GM18526 (cell line): ENCODE data around the gene GALNT1.

ENCODE experiments used
- POLR2A ChIP-seq: IDR thresholded peaks from 3 replicates; pipeline ENCODE4 v1.6.1; 2011; ENCODE audit not compliant: insufficient read length; ENCODE audit errors: extremely low read depth

Gene GALNT1

DNA sequence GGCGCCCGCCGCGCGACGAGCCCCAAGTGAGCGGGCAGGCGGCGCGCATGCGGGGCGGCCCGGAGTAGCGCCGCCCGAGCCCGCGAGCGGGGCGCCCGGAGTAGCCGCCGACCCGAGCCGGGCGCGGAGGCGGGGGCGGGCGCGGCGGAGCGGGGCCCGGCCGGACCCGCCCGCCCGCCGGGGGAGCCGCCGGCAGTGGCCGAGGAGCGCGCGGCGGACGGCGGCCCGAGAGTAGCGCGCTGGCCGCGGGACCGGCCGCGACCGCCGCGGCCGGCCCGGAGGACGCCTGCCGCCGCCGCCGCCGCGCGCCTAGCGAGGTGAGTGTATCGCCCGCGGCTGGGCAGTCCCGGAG is at the start of gene GALNT1:
Gene GALNT1, plus strand, starts transcription at position 195 of the 352 bp plus-strand sequence. CDS start 72,923 bp downstream, outside the sequence.
- no peak for TF ChIP-seq POLR2A

DNA sequence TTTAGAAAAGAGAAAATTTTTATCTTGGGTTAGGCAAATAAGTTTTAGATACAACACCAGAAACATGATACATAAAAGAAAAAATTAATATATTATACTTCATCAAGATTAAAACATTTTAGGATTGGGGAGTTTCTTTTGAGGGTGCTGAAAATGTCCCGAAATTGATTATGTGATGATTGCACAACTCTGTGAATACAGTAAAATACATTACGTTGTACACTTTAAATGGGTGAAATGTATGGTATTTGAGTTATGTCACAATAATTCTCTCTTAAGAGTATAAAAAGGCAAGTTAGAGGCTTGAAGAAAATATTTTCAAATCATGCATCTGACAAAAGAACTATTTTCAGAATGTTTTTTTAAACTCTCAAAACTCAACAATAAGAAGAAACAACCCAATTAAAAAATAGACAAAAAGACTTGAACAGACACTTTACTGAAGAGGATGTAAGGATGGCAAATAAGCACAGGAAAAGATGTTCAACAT is 47.6 kb upstream of the GALNT1 start:
- no peak for TF ChIP-seq POLR2A

DNA sequence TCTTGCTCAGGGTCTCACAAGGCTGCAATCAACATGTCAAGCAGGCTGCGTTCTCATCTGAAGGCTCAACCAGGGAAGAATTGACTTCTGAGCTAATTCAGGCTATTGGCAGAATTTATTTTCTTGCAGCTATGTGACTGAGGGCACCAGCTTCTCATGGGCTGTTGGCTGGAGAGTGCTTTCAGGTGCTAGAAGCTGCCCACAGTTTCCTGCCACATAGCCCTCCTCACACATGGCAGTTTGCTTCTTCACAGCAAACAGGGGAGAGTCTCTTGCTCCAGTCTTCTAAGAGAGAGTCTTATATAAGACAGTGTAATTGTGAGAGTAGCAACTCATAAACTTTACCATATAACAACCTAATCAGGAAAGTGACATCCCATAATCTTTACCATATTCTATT is 46.2 kb upstream of the GALNT1 start:
- TF ChIP-seq POLR2A = no peak

DNA sequence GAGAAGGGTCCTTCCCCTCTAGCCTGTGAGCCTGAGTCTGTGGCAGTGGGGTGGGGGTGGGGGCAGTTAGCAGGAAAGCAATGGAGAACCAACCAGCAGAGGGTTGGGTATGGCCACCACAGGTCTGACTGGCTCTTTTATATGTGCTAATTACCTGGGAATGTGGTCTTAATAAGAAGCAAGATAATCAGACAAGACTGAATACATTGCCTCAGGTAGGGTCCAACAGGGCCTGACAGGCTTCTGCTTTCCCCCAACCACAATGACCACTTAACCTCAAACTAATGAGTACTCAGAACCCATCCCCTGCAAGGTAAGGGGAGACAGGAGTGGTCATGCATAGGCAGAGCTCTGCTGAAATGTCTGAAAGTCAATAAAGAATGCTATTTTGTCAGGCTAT is 39.2 kb upstream of the GALNT1 start:
- no peak for TF ChIP-seq POLR2A

DNA sequence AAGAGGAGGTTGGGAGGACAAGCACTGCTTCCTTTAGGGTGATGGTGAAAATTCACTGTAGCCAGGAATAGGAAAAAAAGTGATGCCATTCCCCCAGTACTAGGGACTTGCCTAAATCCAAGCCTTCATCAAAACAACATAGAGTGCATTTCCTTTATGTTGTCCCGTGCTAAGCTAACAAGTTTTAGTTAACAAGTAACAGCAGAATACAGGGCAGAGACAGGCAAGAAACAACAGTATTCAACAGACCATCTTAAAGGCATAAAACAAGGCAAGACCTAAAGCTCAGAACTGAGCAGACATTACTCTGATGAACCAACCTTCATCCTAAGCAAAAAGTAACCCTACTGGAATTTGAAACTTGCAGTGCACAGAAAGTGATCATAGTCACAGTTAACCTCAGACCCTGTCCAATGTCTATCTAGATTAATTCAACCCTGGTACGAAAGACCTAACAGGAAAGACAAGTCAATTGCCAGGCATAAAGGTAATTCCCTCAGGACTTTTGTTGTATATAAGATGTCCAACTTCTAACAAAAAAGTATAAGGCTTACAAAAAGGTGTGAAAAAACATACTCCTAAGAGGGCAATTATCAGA is 34.4 kb upstream of the GALNT1 start:
- TF ChIP-seq POLR2A = no peak

DNA sequence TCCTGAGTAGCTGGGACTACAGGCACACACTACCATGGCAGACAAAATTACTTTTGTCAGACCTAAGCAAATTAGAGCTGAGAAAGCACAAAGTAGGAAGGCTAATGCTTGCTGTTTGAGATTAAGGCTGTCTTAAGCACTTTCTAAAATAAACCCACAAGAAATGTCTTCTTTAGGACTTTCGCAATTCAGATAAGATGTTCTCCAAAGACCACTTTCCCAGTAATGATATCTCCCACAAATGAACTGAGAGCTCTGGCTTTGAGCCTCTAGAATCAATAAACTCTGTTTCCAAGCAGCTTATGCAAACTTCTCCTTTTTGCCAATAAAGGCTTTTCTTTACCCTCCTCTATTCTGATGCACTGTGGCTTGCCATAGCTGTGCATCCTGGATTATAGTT is 32.0 kb upstream of the GALNT1 start:
- TF ChIP-seq POLR2A = no peak

DNA sequence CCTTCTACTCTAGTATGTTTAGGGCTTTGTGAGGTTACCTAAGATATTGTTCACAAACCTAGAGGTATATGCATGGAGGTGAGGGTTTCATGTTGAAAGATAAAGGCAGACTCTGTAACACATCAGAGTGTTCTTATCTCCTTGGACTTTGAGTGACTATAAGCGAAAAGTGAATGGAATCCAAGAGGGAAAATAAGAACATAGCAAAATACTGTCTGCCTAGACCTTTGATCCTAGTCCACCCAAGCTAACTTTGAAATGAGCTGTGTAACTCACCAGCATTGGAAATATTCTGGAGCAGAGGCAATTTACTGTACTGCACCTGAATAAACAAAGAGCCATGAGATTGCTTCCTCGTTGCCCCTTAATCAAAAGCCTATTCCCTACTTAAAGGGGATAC is 28.2 kb upstream of the GALNT1 start:
- no peak for TF ChIP-seq POLR2A

DNA sequence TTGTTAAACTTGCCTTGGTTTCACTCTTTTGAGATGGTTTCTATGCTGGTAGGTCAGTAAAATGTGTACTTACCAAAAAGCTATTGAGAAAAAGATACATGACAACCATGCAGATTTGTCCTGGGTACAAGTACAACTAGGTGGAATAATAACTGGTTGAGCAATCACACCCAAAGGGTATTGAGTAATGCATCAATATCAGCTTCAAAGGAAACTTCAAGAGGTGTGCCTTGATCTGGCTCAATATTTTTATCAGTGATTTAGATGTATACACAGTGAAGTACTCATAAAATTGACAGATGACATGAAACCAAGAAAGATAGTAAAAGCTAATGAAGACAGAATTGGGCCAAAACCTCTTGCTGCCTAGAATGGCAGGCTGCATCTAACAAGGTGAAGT is 21.7 kb upstream of the GALNT1 start:
- TF ChIP-seq POLR2A = no peak

- TF ChIP-seq POLR2A = no peak
Observed at GRCh38 chr18:35564795-35565453, 16.6 kb upstream of the GALNT1 start.

DNA sequence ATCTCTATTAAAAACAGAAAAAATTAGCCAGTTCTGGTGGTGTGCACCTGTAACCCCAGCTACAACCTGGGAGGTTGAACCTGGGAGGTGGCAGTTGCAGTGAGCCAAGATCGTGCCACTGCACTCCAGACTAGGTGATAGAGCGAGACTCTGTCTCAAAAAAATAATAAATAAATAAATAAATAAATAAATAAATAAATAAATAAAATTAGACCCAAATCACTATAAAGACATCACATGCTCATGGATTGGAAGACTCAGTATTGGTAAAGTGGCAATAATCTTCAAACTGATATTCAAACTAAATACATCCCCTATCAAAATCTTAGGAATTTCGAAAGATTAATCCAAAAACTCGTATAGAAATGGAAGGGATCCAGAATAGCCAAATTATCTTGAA is 15.5 kb upstream of the GALNT1 start:
- no peak for TF ChIP-seq POLR2A

GRCh38 chr18:35570182-35570581 is 11.4 kb upstream of the GALNT1 start:
- TF ChIP-seq POLR2A = no peak

DNA sequence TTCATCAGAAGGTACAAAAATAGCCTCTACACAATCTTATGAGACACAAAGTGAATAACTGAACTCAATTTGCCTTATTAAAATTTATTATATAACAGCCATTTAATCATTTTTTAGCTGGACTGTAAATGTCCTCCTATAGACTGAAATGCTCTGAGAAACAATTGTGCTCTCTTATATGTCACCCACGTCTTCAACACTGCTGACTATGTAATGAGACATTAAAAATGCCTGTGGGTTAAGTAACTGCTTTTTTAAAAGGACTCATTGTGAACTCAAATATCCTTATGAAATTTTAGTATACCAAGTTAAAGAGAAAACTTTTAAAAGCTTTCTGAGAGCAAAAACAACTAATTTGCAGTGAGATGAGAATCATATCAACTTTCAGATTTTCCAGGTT is 10.4 kb upstream of the GALNT1 start:
- no peak for TF ChIP-seq POLR2A

DNA sequence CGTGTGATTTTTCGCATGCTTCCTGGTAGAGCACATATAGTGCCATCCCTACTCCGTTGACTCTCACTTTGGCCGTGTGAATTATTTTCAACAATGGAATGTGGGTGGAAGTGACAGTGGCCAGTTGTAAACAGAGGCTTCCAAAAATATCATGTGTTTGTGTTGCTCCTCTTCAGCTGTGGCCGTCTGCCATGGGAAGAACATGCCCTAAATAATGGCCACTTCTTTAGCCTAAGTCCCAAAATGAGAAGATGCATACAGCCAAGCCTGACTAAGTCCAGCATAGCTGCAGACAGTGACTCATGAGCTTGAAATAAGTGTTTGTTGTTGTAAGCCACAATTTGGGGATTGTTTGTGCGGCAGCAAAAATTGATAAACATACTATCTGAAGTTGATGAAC is 8.9 kb upstream of the GALNT1 start:
- TF ChIP-seq POLR2A = no peak

- TF ChIP-seq POLR2A = no peak
Observed at GRCh38 chr18:35573531-35573930, 8.0 kb upstream of the GALNT1 start.

- no peak for TF ChIP-seq POLR2A
Observed at GRCh38 chr18:35577045-35577848, 4.3 kb upstream of the GALNT1 start.

DNA sequence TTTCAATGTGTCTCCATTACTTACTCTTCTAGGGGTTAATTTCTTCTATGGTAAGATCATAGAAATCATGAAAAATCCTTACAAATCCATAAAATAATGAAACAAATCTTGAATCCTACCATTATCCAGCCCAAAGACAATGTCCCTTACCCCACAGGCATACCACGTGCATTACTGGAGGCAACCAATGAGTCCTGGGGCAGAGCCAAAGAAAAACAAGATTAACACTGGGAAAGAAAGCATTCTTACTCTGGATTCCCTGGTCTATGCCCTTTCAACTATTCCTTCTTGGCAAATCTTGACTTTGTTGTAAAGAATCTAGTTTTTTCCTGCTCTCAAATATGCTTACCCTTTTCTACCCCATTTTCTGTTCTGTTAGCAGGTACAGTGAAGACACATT is 3.1 kb upstream of the GALNT1 start:
- no peak for TF ChIP-seq POLR2A
